HG03139 (cell line): Measurements from ENCODE around the gene TBC1D22A.

Experiments
- ATAC-seq: cut with Tn5 transposase; IDR thresholded peaks from one replicate; pipeline ENCODE4 v1.9.1; 2021; ENCODE audit not compliant: unreplicated experiment

Gene TBC1D22A

DNA sequence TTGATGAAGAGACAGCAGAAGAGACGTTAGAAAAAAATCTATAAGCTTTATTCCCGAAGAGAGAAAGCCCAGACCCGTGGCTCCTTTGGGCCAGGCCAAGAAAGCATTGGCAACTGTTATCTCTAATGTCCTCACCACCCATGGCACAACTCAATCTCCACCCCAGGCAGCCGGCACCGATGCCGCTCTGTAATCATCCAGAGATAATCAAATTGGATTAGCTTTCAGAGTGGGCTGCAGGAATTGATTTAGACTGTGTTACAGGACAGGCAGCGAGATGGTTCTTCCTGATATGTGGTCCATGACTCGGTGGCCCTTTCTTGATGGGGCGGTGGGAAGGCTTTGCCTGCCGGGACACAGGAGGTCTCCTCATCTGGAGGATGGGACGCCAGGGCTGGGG is 383.9 kb downstream of the TBC1D22A start:
- ATAC-seq = no peak

- no peak for ATAC-seq
These were observed 384.5 kb downstream of the TBC1D22A start for GRCh38 chr22:47146941-47147340.

DNA sequence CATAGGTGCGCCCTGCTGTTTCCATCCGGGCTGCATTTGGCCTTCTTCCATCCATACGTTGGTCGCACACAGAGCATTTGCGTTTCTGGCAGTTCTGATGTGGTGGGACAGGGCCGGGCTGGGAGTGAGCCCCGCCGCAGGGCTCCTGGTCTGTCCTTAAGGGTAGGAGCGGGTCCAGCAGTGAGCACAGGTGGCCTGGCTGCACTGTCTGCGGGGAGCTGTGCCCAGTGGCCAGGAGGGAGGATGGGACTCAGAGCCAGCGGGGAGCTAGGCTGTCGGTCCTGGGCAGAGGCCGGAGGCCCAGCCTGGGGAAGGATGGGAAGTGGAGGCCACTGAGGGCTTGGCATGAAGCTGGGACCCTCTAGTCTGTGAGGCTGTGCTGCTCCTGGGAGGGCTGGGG is 385.1 kb downstream of the TBC1D22A start:
- ATAC-seq = no peak

DNA sequence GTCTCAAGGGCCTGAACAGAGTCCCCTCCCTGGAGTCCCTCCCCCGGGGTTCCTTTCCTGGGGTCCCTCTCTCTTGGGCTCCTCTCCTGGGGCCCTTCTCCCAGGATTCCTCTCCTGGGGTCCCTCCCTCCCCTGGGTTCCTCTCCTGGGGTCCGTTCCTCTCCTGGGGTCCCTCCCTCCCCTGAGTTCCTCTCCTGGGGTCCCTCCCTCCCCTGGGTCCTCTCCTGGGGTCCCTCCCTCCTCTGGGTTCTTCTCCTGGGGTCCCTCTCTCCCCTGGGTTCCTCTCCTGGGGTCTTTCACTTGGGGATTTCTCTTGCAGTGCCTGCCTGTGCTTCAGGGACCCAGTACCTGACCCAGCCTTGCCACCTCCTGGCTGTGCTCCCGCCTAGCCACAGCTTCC is 386.1 kb downstream of the TBC1D22A start:
- ATAC-seq = no peak

- ATAC-seq = no peak
These were observed 386.7 kb downstream of the TBC1D22A start for GRCh38 chr22:47148956-47149728.

GRCh38 chr22:47149976-47150375 is 387.5 kb downstream of the TBC1D22A start:
- ATAC-seq = no peak

DNA sequence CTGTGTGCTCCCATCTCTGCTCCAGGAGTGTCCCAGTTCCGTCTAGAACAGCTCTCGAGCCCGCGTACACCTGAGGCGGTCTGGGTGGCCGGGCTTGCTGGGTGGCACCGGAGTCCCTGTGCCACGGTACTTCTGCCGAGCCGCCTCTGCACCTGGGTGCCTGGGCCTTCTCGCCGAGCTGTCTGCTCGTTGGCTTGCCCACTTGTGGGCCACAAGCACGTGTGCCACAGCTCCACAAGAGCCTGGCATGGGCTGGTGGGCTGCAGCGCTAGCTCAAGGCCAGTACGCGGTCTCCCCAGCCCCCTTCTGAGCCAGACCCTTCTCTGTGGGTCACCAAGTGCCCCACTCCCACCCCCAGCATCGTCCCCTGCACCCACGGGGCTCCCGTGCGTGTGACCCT is 388.0 kb downstream of the TBC1D22A start:
- ATAC-seq = no peak

DNA sequence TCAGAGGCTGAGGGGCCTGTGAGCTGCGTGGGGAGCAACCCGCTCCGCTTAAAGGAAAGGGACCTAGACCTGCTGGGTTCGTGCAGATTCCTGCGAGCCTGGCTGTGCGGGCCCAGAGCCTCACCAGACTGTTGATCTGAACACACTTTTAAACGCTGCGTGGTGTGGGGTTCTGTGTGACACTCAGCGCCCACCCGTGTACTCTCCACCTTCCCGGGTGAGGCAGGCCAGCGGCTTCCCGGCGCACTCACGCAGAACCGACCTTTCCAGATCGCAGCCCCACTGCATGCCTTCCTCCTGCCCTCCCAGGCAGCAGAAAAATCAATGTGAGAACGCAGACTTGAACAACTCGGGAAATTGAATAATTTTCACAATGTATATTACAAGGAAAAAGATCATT is 388.6 kb downstream of the TBC1D22A start:
- ATAC-seq = no peak

DNA sequence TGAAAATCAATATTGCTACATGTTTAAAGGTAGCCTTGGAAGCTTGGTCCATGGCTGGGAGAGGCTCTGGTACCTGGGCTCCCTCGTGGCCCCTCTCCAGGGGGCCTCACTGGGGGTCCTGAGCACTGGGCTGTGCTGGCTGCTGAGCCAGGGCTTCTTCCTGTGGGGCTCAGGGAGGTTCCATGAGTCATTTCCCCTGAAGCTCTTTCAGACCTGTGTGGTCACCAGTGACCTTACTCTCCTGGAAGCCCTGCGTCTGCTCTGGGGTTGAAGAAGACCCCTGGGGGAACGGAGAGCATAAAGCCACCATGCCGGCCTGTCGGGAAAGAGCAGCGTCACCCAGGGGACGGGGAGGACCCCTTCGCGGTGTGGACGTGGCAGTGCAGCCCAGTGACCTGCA is 389.0 kb downstream of the TBC1D22A start:
- ATAC-seq = no peak

DNA sequence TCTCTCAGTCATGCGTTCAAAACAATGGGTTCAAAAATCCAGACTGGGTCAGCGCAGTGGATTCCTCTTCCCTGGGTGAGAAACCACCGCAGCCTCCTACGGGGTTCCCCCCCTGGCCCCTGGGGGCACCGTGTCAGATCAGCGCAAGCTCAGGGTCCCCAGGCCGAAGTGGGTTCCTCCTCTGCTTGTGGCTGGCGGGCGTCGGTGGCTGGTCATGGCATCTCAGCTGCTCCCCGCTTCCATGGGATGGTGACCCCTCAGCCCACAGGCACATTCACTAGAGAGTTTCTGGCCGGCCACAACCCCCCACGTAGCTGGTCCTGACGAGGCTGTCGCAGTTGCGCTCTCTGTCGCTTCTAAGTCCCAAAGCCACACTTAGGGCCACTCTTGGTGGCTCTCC is 389.8 kb downstream of the TBC1D22A start:
- no peak for ATAC-seq

GRCh38 chr22:47152938-47153337 is 390.5 kb downstream of the TBC1D22A start:
- no peak for ATAC-seq

GRCh38 chr22:47153854-47154525 is 391.5 kb downstream of the TBC1D22A start:
- no peak for ATAC-seq

- no peak for ATAC-seq
These were observed 392.2 kb downstream of the TBC1D22A start for GRCh38 chr22:47154621-47155081.

GRCh38 chr22:47155131-47155885 is 392.9 kb downstream of the TBC1D22A start:
- no peak for ATAC-seq

DNA sequence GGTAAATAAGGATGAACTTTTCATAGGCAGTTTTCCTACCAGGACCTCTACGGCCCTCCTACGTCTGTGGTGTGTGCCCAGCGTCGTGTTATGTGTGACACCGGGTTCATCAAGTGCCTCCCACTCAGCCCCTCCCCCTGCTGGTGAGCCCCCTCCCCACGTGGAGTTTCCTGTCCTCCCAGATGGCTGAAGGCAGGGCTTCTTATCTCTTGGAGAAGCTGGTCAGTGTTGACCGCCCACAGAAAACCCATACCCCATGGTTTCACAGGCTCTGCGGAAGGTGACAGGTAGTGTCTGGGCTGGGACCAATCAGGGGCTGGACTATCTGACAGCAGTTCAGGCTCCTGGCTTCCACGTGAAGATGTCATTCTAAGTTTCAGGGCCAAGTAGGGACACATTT is 393.5 kb downstream of the TBC1D22A start:
- ATAC-seq = no peak

DNA sequence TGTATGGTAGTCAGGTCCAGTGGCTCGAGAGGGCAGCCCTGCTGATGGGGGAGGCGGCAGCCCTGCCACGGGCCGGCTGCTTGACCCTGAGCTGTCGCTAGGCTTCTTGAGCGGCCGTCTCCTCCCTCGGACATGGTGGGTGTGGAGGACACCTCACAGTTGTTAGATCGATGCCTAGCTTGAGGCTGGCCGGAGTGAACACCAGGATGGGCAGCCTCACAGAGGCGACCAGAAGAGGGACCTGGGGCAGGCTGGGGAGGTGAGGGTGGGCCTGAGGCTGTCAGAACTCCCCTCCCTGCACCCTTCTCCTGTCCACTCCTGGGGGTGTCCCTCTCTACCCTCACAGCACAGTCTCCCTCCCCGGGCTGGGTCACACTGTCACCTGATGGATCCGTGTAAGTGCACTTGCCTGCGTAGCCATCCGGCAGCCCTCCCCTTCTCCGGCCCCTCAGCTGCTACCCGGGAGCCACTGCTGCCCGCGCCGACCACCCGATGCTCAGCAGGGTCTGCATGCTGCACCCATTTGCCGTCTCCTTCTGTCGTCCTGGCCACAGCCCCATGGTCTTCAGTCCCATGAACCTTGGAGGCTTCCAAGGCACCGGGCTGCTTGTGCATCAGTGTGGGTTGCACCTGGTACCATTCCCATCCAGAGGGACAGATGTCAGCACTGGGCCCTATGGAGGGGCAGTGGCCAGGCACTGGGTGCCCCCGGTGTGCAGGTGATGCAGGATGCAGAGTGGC is 394.1 kb downstream of the TBC1D22A start:
- ATAC-seq = no peak

GRCh38 chr22:47157093-47157420 is 394.6 kb downstream of the TBC1D22A start:
- ATAC-seq = no peak

GRCh38 chr22:47157486-47158270 is 395.2 kb downstream of the TBC1D22A start:
- ATAC-seq = no peak

DNA sequence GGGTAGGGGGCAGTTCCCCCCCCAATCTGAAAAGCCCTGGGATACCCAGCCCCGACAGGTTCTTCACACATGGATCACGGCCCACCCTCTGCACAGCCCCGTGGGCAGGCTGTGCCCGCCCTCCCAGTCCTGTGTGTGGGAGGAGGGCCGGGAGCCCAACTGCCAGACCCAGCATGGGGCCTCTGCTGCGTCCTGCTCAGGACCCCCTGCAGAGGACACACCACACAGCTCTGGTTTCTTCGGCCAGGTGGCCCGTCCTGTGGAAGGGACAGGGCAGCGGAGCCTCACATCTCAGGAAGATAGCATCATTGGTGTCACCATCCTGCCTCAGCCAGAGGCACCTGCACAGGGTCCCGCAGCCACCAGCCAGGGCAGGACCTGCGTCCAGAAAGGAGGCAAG is 396.0 kb downstream of the TBC1D22A start:
- ATAC-seq = no peak

DNA sequence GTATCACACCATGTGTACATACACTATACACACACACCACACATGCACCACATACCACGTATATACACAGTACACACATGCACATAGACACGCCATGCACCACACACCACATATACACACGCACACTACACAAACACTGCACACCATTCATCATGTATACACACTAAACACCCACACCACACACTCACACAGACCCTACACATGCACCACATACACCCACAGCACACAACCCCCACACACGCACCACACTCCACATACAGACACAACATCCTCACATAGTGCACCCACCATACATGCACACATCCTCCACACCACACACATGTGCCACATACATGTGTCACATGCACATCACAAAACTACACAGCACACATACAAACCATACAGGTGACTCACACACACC is 397.1 kb downstream of the TBC1D22A start:
- ATAC-seq = no peak
